ENCODE results near the gene DCTN1. TPM values are rescaled to one million over a fixed set of nuclear protein-coding genes. Genes with fewer than 3 reads are reported as not detected.

The DCTN1 gene
- total RNA-seq: 134 TPM
- 191 TPM for polyA plus RNA-seq (ENCODE audit: insufficient read depth, low read depth, low replicate concordance)
- long read RNA-seq, donor 1, full-length matches to known transcripts: 14 of 14 reads
- long read RNA-seq, donor 1, partial matches to known transcripts: 0 of 14 reads
- long read RNA-seq, donor 1, other reads (novel, unspliced or antisense): 0 of 14 reads
- long read RNA-seq, donor 2, full-length matches to known transcripts: 7 of 7 reads
- long read RNA-seq, donor 2, partial matches to known transcripts: 0 of 7 reads
- long read RNA-seq, donor 2, other reads (novel, unspliced or antisense): 0 of 7 reads
- long read RNA-seq, donor 3, full-length matches to known transcripts: 12 of 31 reads
- long read RNA-seq, donor 3, partial matches to known transcripts: 19 of 31 reads
- long read RNA-seq, donor 3, other reads (novel, unspliced or antisense): 0 of 31 reads
- long read RNA-seq, donor 4, full-length matches to known transcripts: 10 of 10 reads
- long read RNA-seq, donor 4, partial matches to known transcripts: 0 of 10 reads
- long read RNA-seq, donor 4, other reads (novel, unspliced or antisense): 0 of 10 reads
- long read RNA-seq, donor 5: 0 reads
- long read RNA-seq, donor 6, full-length matches to known transcripts: 2 of 2 reads
- long read RNA-seq, donor 6, partial matches to known transcripts: 0 of 2 reads
- long read RNA-seq, donor 6, other reads (novel, unspliced or antisense): 0 of 2 reads
- long read RNA-seq, donor 7, full-length matches to known transcripts: 95 of 154 reads
- long read RNA-seq, donor 7, partial matches to known transcripts: 35 of 154 reads
- long read RNA-seq, donor 7, other reads (novel, unspliced or antisense): 24 of 154 reads
- long read RNA-seq, donor 8, full-length matches to known transcripts: 10 of 24 reads
- long read RNA-seq, donor 8, partial matches to known transcripts: 14 of 24 reads
- long read RNA-seq, donor 8, other reads (novel, unspliced or antisense): 0 of 24 reads
- long read RNA-seq, donor 9: 0 reads
- long read RNA-seq, donor 10, full-length matches to known transcripts: 8 of 17 reads
- long read RNA-seq, donor 10, partial matches to known transcripts: 9 of 17 reads
- long read RNA-seq, donor 10, other reads (novel, unspliced or antisense): 0 of 17 reads

DNA sequence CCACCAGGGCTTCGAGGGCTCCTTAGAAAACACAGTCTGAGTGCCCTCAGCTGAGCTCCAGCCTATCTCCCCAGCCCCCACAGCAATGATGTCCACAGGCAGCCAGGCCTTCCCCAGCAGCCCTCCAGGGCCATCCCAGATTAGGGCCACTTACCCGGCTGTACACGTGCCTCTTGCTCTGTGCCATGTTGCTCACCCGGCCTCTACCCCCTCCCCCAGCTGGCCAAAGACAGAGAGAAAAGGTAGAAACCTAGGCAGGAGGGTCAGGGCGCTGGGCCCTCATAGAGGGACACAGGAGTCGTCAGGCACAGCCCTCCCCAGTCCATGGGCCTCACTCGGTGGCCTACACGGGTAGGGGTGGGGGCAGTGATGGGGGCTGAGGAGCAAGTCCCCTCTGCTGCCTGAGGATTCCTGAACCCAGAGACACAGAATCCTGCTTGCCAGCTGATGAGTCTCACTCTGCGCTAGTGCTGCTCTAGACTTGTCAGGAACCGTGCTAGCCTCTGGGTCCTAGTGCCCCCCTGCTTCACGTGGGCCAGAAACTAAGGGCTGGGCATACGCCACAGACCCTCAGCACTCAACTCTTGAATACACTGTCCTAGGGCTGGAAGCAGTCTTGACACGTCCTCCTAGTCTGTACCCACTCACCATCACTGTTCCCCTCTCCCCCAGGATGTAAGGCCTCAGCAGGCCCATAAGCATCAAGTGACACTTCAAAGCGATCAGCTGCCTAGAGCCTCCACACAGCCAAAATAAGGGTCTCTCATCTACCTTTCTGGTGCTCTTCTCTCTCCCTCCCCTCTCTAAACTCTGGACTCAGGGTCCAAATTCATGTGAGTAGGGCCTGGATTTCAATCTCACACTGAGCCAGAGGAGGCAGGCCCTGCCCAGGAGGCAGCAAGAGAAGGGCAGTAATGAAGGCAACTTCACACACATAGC, at the start of gene DCTN1:
TSS of gene DCTN1 (minus strand) at position 461 of the 939 bp plus-strand sequence. CDS start at position 187, 274 bp downstream.
- peak within 1 kb of the TSS in 2 of 3 donors; percentile 5 to 60 for H3K9ac ChIP-seq (ENCODE audit: low read length in 3 of 3)
- no peak for FAIRE-seq
- H3K4me3 ChIP-seq (ENCODE audit: low read length in 3 of 3): peak within 1 kb of the TSS in 2 of 3 donors; percentile 30 to 35
- H3K27ac ChIP-seq (ENCODE audit: low read depth in 2 of 2, low read length in 2 of 2): no peak within 1 kb of the TSS
- H3K9me3 ChIP-seq (ENCODE audit: control insufficient read depth in 2 of 3, insufficient read depth in 1 of 3, low read length in 3 of 3): no peaks in the 10 kb centered on the region
- intact Hi-C loops (cut with DNase I): no loop called here
- peaks cover 0 to 8% (median 3%) of the 10 kb centered on the region in 3 donors for H3K4me1 ChIP-seq (ENCODE audit: control insufficient read depth in 2 of 3, insufficient read depth in 2 of 3, low read depth in 1 of 3, low read length in 3 of 3)
- DNase-seq: peak; percentile 55 to 86 (median 71)
- H3K36me3 ChIP-seq (ENCODE audit: control insufficient read depth in 2 of 3, insufficient read depth in 3 of 3, low read length in 3 of 3): peaks cover 0 to 22% (median 15%) of the 10 kb centered on the region in 3 donors
- no peaks in the 10 kb centered on the region for H3K27me3 ChIP-seq (ENCODE audit: control insufficient read depth, insufficient read depth, low read length)
- TF ChIP-seq, protein P1, sequence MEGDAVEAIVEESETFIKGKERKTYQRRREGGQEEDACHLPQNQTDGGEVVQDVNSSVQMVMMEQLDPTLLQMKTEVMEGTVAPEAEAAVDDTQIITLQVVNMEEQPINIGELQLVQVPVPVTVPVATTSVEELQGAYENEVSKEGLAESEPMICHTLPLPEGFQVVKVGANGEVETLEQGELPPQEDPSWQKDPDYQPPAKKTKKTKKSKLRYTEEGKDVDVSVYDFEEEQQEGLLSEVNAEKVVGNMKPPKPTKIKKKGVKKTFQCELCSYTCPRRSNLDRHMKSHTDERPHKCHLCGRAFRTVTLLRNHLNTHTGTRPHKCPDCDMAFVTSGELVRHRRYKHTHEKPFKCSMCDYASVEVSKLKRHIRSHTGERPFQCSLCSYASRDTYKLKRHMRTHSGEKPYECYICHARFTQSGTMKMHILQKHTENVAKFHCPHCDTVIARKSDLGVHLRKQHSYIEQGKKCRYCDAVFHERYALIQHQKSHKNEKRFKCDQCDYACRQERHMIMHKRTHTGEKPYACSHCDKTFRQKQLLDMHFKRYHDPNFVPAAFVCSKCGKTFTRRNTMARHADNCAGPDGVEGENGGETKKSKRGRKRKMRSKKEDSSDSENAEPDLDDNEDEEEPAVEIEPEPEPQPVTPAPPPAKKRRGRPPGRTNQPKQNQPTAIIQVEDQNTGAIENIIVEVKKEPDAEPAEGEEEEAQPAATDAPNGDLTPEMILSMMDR (IDR thresholded peaks at IDR 0.05; ENCODE audit: borderline replicate concordance, extremely low read depth, insufficient read depth): no peak

DNA sequence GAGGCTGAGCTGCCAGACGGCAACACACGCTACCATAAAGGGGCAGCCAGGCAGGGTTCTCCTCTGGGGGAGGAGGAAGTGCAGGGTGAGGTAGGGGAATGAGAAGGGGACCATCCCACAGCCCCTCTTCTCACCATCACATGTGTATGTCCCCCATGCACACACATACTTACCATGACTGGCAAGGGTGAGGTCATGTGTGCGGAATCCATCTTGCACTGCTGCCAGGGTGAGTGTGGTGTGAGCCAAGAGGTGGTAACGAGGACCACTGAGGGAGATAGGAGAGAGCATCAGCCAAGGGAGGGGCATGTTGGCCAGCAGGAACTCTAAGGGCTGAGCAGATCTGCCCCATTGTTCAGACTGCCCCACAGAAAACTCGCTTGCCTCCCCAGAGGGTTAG, 48.6 kb upstream of the DCTN1 start:
- intact Hi-C loops (cut with DNase I): no loop called here
- DNase-seq (no peak), FAIRE-seq (no peak)
- Histone ChIP-seq H3K27ac (ENCODE audit: low read depth in 2 of 2, low read length in 2 of 2) (no peak overlapping the region), H3K4me3 (ENCODE audit: low read length in 3 of 3) (no peak overlapping the region), H3K9ac (ENCODE audit: low read length in 3 of 3) (no peak overlapping the region), H3K27me3 (ENCODE audit: control insufficient read depth, insufficient read depth, low read length) (no peaks in the 10 kb centered on the region), H3K36me3 (ENCODE audit: control insufficient read depth in 2 of 3, insufficient read depth in 3 of 3, low read length in 3 of 3) (peaks cover 6 to 66% (median 27%) of the 10 kb centered on the region in 3 donors), H3K4me1 (ENCODE audit: control insufficient read depth in 2 of 3, insufficient read depth in 2 of 3, low read depth in 1 of 3, low read length in 3 of 3) (peaks cover 0 to 9% (median 6%) of the 10 kb centered on the region in 3 donors), H3K9me3 (ENCODE audit: control insufficient read depth in 2 of 3, insufficient read depth in 1 of 3, low read length in 3 of 3) (no peaks in the 10 kb centered on the region)
- TF ChIP-seq, protein P1 (IDR thresholded peaks at IDR 0.05; ENCODE audit: borderline replicate concordance, extremely low read depth, insufficient read depth): no peak

DNA sequence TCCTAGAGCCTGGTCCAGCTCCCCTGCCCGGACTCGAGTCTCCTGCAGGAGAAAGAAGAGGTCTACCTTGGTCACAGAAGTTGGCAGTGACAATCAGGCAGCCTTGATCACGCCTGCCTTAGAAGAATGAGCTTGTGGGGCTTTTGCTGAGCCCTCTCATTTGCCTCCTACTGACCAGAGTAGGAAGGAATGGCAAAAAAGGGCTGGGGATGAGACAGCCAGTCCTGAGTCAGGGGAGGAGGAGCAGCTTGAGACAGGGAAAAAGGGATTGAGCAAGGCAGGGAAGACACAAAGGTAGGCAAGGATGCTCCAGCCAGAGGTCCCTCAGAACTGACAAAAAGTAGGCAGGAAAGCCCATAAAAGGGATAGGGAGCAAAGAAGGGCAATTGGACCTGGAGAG, 47.4 kb upstream of the DCTN1 start:
- TF ChIP-seq, protein P1 (IDR thresholded peaks at IDR 0.05; ENCODE audit: borderline replicate concordance, extremely low read depth, insufficient read depth): no peak
- H3K36me3 ChIP-seq (ENCODE audit: control insufficient read depth in 2 of 3, insufficient read depth in 3 of 3, low read length in 3 of 3): peaks cover 6 to 66% (median 27%) of the 10 kb centered on the region in 3 donors
- intact Hi-C loops (cut with DNase I): no loop called here
- DNase-seq (no peak), FAIRE-seq (no peak)
- H3K4me3 ChIP-seq (ENCODE audit: low read length in 3 of 3): no peak overlapping the region
- H3K4me1 ChIP-seq (ENCODE audit: control insufficient read depth in 2 of 3, insufficient read depth in 2 of 3, low read depth in 1 of 3, low read length in 3 of 3): peaks cover 0 to 9% (median 5%) of the 10 kb centered on the region in 3 donors
- H3K27me3 ChIP-seq (ENCODE audit: control insufficient read depth, insufficient read depth, low read length): no peaks in the 10 kb centered on the region
- H3K9me3 ChIP-seq (ENCODE audit: control insufficient read depth in 2 of 3, insufficient read depth in 1 of 3, low read length in 3 of 3): no peaks in the 10 kb centered on the region
- no peak overlapping the region for H3K9ac ChIP-seq (ENCODE audit: low read length in 3 of 3)
- H3K27ac ChIP-seq (ENCODE audit: low read depth in 2 of 2, low read length in 2 of 2): no peak overlapping the region
